IMR-90 (cell line): ENCODE data around the gene AGAP1. TPM values are rescaled to one million over a fixed set of nuclear protein-coding genes. Genes with fewer than 3 reads are reported as not detected.

Source experiments
- ATAC-seq: fragments of 200-7000 bp; cut with Tn5 transposase; 2 replicates; pipeline ENCODE4 v1.9.1; 2020; ENCODE audit warnings: low read depth, mild to moderate bottlenecking, moderate library complexity
- BruUV-seq: library from RNA; stranded (reverse); fragments of 400-500 nt; replicated peaks from 2 replicates; lab custom pipeline; 2021; lab: Mats Ljungman, UMichigan
- CTCF ChIA-PET: fragments of 300-600 bp; formaldehyde crosslinking; extraction: SDS; loops from one replicate; lab custom pipeline; 2021; ENCODE audit warnings: antibody characterized with exemption; lab: Yijun Ruan, JAX
- POLR2A ChIA-PET: fragments of 300-600 bp; sonication (Branson Sonifier 250); formaldehyde crosslinking; loops from one replicate; lab custom pipeline; 2022; ENCODE audit warnings: antibody characterized with exemption; ENCODE audit not compliant: unreplicated experiment; lab: Charles Lee
- DNase-seq: peaks from one replicate; pipeline ENCODE4 v3.0.0; 2013
- H2AFZ ChIP-seq: replicated peaks from 2 replicates; pipeline ENCODE3; 2013; ENCODE audit warnings: low read length, mild to moderate bottlenecking; ENCODE audit not compliant: poor library complexity
- H2AK5ac ChIP-seq: 2 replicates; pipeline ENCODE4 v1.6.1; 2013; ENCODE audit warnings: low read depth, low read length, inconsistent platforms
- H2AK9ac ChIP-seq: replicated peaks from 2 replicates; pipeline ENCODE3; 2013; ENCODE audit warnings: mild to moderate bottlenecking, low read depth, low read length, moderate library complexity; ENCODE audit not compliant: poor library complexity
- H2BK120ac ChIP-seq: 2 replicates; pipeline ENCODE4 v1.6.1; 2013; ENCODE audit warnings: low read depth, low read length, inconsistent platforms
- H2BK15ac ChIP-seq: 3 replicates; pipeline ENCODE4 v1.6.1; 2013; ENCODE audit warnings: low read depth, low read length, inconsistent platforms
- H2BK20ac ChIP-seq: 2 replicates; pipeline ENCODE4 v1.6.1; 2013; ENCODE audit warnings: low read depth, mild to moderate bottlenecking, inconsistent platforms, low read length, moderate library complexity
- H2BK5ac ChIP-seq: 2 replicates; pipeline ENCODE4 v1.6.1; 2013; ENCODE audit warnings: mild to moderate bottlenecking, low read depth, low read length, inconsistent platforms; ENCODE audit not compliant: poor library complexity, severe bottlenecking
- H3K14ac ChIP-seq: replicated peaks from 2 replicates; pipeline ENCODE4 v1.6.1; 2013; ENCODE audit warnings: low read depth, low read length, inconsistent platforms
- H3K18ac ChIP-seq: 2 replicates; pipeline ENCODE4 v1.6.1; 2013; ENCODE audit warnings: low read depth, low read length, control low read depth
- H3K23ac ChIP-seq: 2 replicates; pipeline ENCODE4 v1.6.1; 2013; ENCODE audit warnings: low read depth, low read length, inconsistent platforms
- H3K27ac ChIP-seq: 2 replicates; pipeline ENCODE4 v1.5.1; 2013; ENCODE audit warnings: mild to moderate bottlenecking, control low read depth, low read length; ENCODE audit not compliant: insufficient read depth
- H3K27me3 ChIP-seq: 2 replicates; pipeline ENCODE4 v1.6.1; 2013; ENCODE audit warnings: low read length; ENCODE audit not compliant: control insufficient read depth, insufficient read depth
- H3K36me3 ChIP-seq: 2 replicates; pipeline ENCODE4 v1.6.1; 2013; ENCODE audit warnings: low read length, mixed read lengths; ENCODE audit not compliant: control insufficient read depth, insufficient read depth
- H3K4ac ChIP-seq: 2 replicates; pipeline ENCODE4 v1.6.1; 2013; ENCODE audit warnings: low read depth, low read length, inconsistent platforms
- H3K4me1 ChIP-seq: 2 replicates; pipeline ENCODE4 v1.6.1; 2013; ENCODE audit warnings: low read length, mixed read lengths; ENCODE audit not compliant: control insufficient read depth, insufficient read depth
- H3K4me2 ChIP-seq: 2 replicates; pipeline ENCODE4 v1.6.1; 2013; ENCODE audit warnings: low read depth, mild to moderate bottlenecking, control low read depth, low read length, moderate library complexity
- H3K4me3 ChIP-seq: 2 replicates; pipeline ENCODE4 v1.5.1; 2013; ENCODE audit warnings: low read depth, mild to moderate bottlenecking, control low read depth, low read length, moderate library complexity; ENCODE audit not compliant: insufficient read depth
- H3K56ac ChIP-seq: 2 replicates; pipeline ENCODE4 v1.6.1; 2013; ENCODE audit warnings: low read length, inconsistent platforms; ENCODE audit not compliant: insufficient read depth; ENCODE audit errors: extremely low read depth
- H3K79me1 ChIP-seq, 2 experiments: 2 replicates each; pipeline ENCODE4 v1.6.1; 2013; ENCODE audit warnings: low read length in 2 of 2, inconsistent platforms in 1 of 2, low read depth in 1 of 2
- H3K9ac ChIP-seq: 2 replicates; pipeline ENCODE4 v1.6.1; 2013; ENCODE audit warnings: low read depth, low read length, control low read depth
- H3K9me1 ChIP-seq: 2 replicates; pipeline ENCODE4 v1.6.1; 2013; ENCODE audit warnings: low read length, inconsistent platforms; ENCODE audit not compliant: insufficient read depth
- H3K9me3 ChIP-seq: 2 replicates; pipeline ENCODE4 v1.6.1; 2013; ENCODE audit warnings: low read length; ENCODE audit not compliant: control insufficient read depth, insufficient read depth
- H4K20me1 ChIP-seq: 2 replicates; pipeline ENCODE4 v1.6.1; 2013; ENCODE audit warnings: low read length, inconsistent platforms; ENCODE audit not compliant: insufficient read depth
- H4K5ac ChIP-seq: 2 replicates; pipeline ENCODE4 v1.6.1; 2013; ENCODE audit warnings: mild to moderate bottlenecking, low read depth, low read length, control low read depth
- H4K8ac ChIP-seq, 2 experiments: 2 replicates each; pipeline ENCODE4 v1.6.1; 2013; ENCODE audit warnings: low read depth in 2 of 2, low read length in 2 of 2, control low read depth in 1 of 2, inconsistent platforms in 1 of 2
- H4K91ac ChIP-seq: 2 replicates; pipeline ENCODE4 v1.6.1; 2013; ENCODE audit warnings: low read depth, low read length, inconsistent platforms; ENCODE audit not compliant: insufficient read depth
- CEBPB ChIP-seq: IDR thresholded peaks from 2 replicates; pipeline ENCODE4 v1.6.1; 2012; ENCODE audit warnings: low read depth, low read length, improper control_type of control experiment
- CHD1 ChIP-seq: IDR thresholded peaks from 2 replicates; pipeline ENCODE4 v1.6.1; 2012; ENCODE audit warnings: low read depth, low read length, improper control_type of control experiment
- CTCF ChIP-seq: conservative IDR thresholded peaks from 2 replicates; pipeline ENCODE4 v1.5.1; 2012; ENCODE audit warnings: mild to moderate bottlenecking, low read depth, low read length, improper control_type of control experiment
- MAFK ChIP-seq: IDR thresholded peaks from 2 replicates; pipeline ENCODE4 v1.6.1; 2012; ENCODE audit warnings: low read depth, low read length, improper control_type of control experiment
- MAZ ChIP-seq: IDR thresholded peaks from 2 replicates; pipeline ENCODE4 v1.6.1; 2012; ENCODE audit warnings: low read depth, mild to moderate bottlenecking, low read length, improper control_type of control experiment, moderate library complexity, borderline replicate concordance
- POLR2A ChIP-seq: IDR thresholded peaks from 2 replicates; pipeline ENCODE4 v1.6.1; 2012; ENCODE audit warnings: mild to moderate bottlenecking, low read depth, low read length
- RAD21 ChIP-seq: IDR thresholded peaks from 2 replicates; pipeline ENCODE4 v1.6.1; 2012; ENCODE audit warnings: low read length, improper control_type of control experiment
- RCOR1 ChIP-seq: IDR thresholded peaks from 2 replicates; pipeline ENCODE4 v1.6.1; 2012; ENCODE audit warnings: mild to moderate bottlenecking, low read length, improper control_type of control experiment; ENCODE audit not compliant: insufficient replicate concordance
- RFX5 ChIP-seq: IDR thresholded peaks from 2 replicates; pipeline ENCODE4 v1.8.0; 2012; ENCODE audit warnings: low read depth, mild to moderate bottlenecking, low read length, moderate library complexity
- SMC3 ChIP-seq: fragments of 150-350 bp; IDR thresholded peaks from 2 replicates; pipeline ENCODE4 v1.6.1; 2016; ENCODE audit warnings: low read depth, mild to moderate bottlenecking, antibody characterized with exemption, low read length, moderate library complexity
- WGBS, 2 experiments: methylation state at CpG; one replicate each; pipeline versions ENCODE4 v1.1.5 to v1.1.7; 2013; ENCODE audit warnings: missing lambda C conversion rate in 2 of 2; ENCODE audit not compliant: insufficient read length in 1 of 2; ENCODE audit errors: extremely low coverage in 2 of 2; 5-methylcytosine and 5-hydroxymethylcytosine counted together
- dilution Hi-C: fragments of 300-500 bp; cut with HindIII; formaldehyde crosslinking; loops from one replicate; pipeline ENCODE4 v1.14.3; 2018; ENCODE audit warnings: low sequenced_read_pairs; ENCODE audit not compliant: unreplicated experiment
- in situ Hi-C: fragments of 300-500 bp; cut with MboI; formaldehyde crosslinking; loops from 3 replicates; pipeline ENCODE4 v1.14.3; 2019; ENCODE audit warnings: low sequenced_read_pairs, inconsistent platforms, mixed read lengths
- intact Hi-C: fragments of 100-400 bp; cut with micrococcal nuclease; formaldehyde crosslinking; loops from 2 replicates; pipeline ENCODE4 v1.10.0; 2022
- polyA plus RNA-seq, 3 experiments: library from polyadenylated mRNA; depleted of rRNA; stranded (reverse); fragments of >200 nt; gene quantifications; 2 replicates each; pipeline ENCODE4 v1.2.3, GENCODE V29; 2012; ENCODE audit warnings: low replicate concordance in 1 of 3
- total RNA-seq: library from RNA; depleted of rRNA; stranded (reverse); fragments of >200 nt; gene quantifications from 2 replicates; pipeline ENCODE4 v1.2.3, GENCODE V29; 2012

Gene AGAP1
- total and polyA plus RNA-seq, 2 of the 4 experiments (the other 2 are of a cell fraction): 15.1 to 16.4 TPM

DNA sequence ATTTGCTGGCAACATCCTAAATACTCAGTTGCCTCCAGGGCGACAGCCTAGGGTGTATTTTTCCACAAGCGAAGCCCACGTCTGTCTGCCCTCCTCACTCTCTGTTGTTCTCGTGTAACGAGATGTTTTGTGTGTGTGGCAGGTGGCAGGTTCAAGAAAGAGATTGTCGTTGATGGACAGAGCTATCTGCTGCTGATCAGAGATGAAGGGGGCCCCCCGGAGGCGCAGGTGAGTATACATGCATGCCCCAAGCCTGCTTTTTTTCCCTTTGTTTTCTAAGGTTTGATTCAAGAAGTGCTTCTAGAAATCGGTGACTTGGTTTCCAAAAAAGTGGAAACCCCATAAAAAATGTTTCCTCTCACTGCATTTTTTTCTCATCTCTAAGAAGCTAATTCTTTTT, 247.0 kb downstream of the AGAP1 start:
- H3K18ac ChIP-seq: no peak overlapping the region
- no peaks in the 10 kb centered on the region for H3K9me3 ChIP-seq
- no peak overlapping the region for H3K14ac ChIP-seq
- H3K56ac ChIP-seq: no peak overlapping the region
- DNase-seq (no peak), ATAC-seq (no peak)
- ChIA-PET POLR2A (no interaction called here), CTCF (interaction anchor here (0.8 to 1.3 kb wide), 3 partner anchors 9 to 599 kb away, joined by 3 to 5 read pairs (median 3); no protein-coding TSS in a partner anchor)
- no peak overlapping the region for H2BK15ac ChIP-seq
- H3K27ac ChIP-seq: no peak overlapping the region
- peaks cover 3% of the 10 kb centered on the region; the same call in 1 of the 2 replicates for H4K20me1 ChIP-seq
- no peak overlapping the region for H3K4me3 ChIP-seq
- no peak overlapping the region for H4K91ac ChIP-seq
- H3K27me3 ChIP-seq: no peaks in the 10 kb centered on the region
- no peak overlapping the region for H2BK120ac ChIP-seq
- no peaks in the 10 kb centered on the region; a peak in 2 of 4 replicates for H3K79me1 ChIP-seq
- H2BK20ac ChIP-seq: no peak overlapping the region
- BruUV-seq: no TSS peak
- WGBS, 2 experiments: no CpG with 5 or more reads among the region's 9 CpGs
- H3K4ac ChIP-seq: no peak overlapping the region
- no peak overlapping the region for H3K23ac ChIP-seq
- H4K5ac ChIP-seq: no peak overlapping the region
- peaks cover 2% of the 10 kb centered on the region for H3K36me3 ChIP-seq
- no peaks in the 10 kb centered on the region; the same call in 1 of the 2 replicates for H3K9me1 ChIP-seq
- no peak for TF ChIP-seq SMC3
- TF ChIP-seq POLR2A: no peak
- no peak for TF ChIP-seq CHD1
- no peak for TF ChIP-seq RCOR1
- TF ChIP-seq RAD21: peak; percentile 33
- TF ChIP-seq CTCF: peak; percentile 27; the same call in 1 of the 2 replicates
- no peak for TF ChIP-seq MAFK
- TF ChIP-seq MAZ: no peak
- TF ChIP-seq CEBPB: no peak
- TF ChIP-seq RFX5: no peak
- dilution Hi-C loops: loop anchor here (25.0 kb wide), 1 partner anchor 604 kb away; no protein-coding TSS in a partner anchor
- intact Hi-C loops: loop anchor here (10.0 kb wide), 1 partner anchor 476 kb away; no protein-coding TSS in a partner anchor
- H2AK5ac ChIP-seq: no peak overlapping the region
- no peak overlapping the region for H3K9ac ChIP-seq
- no peak overlapping the region for H2AK9ac ChIP-seq
- peaks cover 3% of the 10 kb centered on the region; the same call in 1 of the 2 replicates for H3K4me1 ChIP-seq
- no peak overlapping the region for H3K4me2 ChIP-seq
- H4K8ac ChIP-seq: no peak overlapping the region
- in situ Hi-C loops: loop anchor here (5.0 kb wide), 1 partner anchor 139 kb away; no protein-coding TSS in a partner anchor
- no peak overlapping the region for H2BK5ac ChIP-seq
- no peak overlapping the region for H2AFZ ChIP-seq
